Gastroesophageal sphincter (tissue), 4 donors: ENCODE results near the gene KDM6B. TPM values are rescaled to one million over a fixed set of nuclear protein-coding genes. Genes with fewer than 3 reads are reported as not detected.
A peak's percentile ranks its signal among the peaks of the same experiment; 100 is the strongest.

ENCODE experiments used
- ATAC-seq: fragments of 150-250 bp; one replicate; pipeline ENCODE4 v1.9.1; 2016; ENCODE audit warnings: mild to moderate bottlenecking, moderate library complexity
- H3K27ac ChIP-seq, 4 donors: fragments of 200-600 bp; sonication (generic) in 3 of 4; 1 replicate in 3 of 4; 2 replicates in 1 of 4; pipeline ENCODE4 v1.5.1; 2016 to 2019
- H3K27me3 ChIP-seq: fragments of 200-600 bp; sonication (generic); one replicate; pipeline ENCODE4 v1.5.1; 2019
- H3K36me3 ChIP-seq, 2 donors: fragments of 200-600 bp; sonication (generic); one replicate each; pipeline ENCODE4 v1.5.1; 2019; ENCODE audit warnings: control low read depth in 1 of 2
- H3K4me1 ChIP-seq, 3 donors: fragments of 200-600 bp; sonication (generic); 1 replicate in 2 of 3; 2 replicates in 1 of 3; pipeline ENCODE4 v1.5.1; 2016 to 2019; ENCODE audit warnings: control low read depth in 2 of 3
- H3K4me3 ChIP-seq, 2 donors: fragments of 200-600 bp; sonication (generic); one replicate each; pipeline ENCODE4 v1.5.1; 2019; ENCODE audit warnings: mild to moderate bottlenecking in 1 of 2, moderate library complexity in 1 of 2
- H3K9me3 ChIP-seq, 3 donors: fragments of 200-600 bp; sonication (generic); one replicate each; pipeline ENCODE4 v1.5.1; 2017 to 2019; ENCODE audit warnings: control low read depth in 2 of 3
- CTCF ChIP-seq, 4 experiments: fragments of 200-600 bp in 2 of 4; fragments of 450-650 bp in 2 of 4; sonication (generic) in 1 of 4; IDR thresholded peaks; one replicate each; pipeline ENCODE4 v1.5.1; 2017 to 2019; ENCODE audit warnings: antibody characterized with exemption in 4 of 4, mild to moderate bottlenecking in 2 of 4, moderate library complexity in 2 of 4
- EP300 ChIP-seq: sonication (generic); formaldehyde crosslinking; IDR thresholded peaks from one replicate; pipeline ENCODE4 v1.6.1; 2017; ENCODE audit warnings: antibody characterized with exemption, mild to moderate bottlenecking
- POLR2A ChIP-seq, 2 donors: fragments of 450-650 bp; IDR thresholded peaks; one replicate each; pipeline ENCODE4 v1.6.1; 2017; ENCODE audit warnings: antibody characterized with exemption in 2 of 2, mild to moderate bottlenecking in 2 of 2, moderate library complexity in 1 of 2
- POLR2AphosphoS5 ChIP-seq: sonication (generic); formaldehyde crosslinking; IDR thresholded peaks from one replicate; pipeline ENCODE4 v1.6.1; 2017; ENCODE audit warnings: antibody characterized with exemption
- WGBS, 2 donors: methylation state at CpG; one replicate each; pipeline ENCODE4 v1.1.5; 2018; ENCODE audit warnings: low coverage in 1 of 2; 5-methylcytosine and 5-hydroxymethylcytosine counted together
- total RNA-seq, 4 donors: library from RNA; depleted of rRNA; stranded (reverse); fragments of >200 nt; gene quantifications; one replicate each; pipeline ENCODE4 v1.1.0, GENCODE V29; 2016

Gene KDM6B
- total RNA-seq, 4 donors from 2014 or later: 5.7 to 16.2 (median 15.6) TPM

- H3K4me3 ChIP-seq: peak overlapping the region; percentile 68 to 84
- ATAC-seq: no peak
- no peaks in the 10 kb centered on the region for H3K27me3 ChIP-seq
- no CpG with 5 or more reads among the region's 17 CpGs for WGBS, 2 donors
- peaks cover 0 to 44% of the 10 kb centered on the region in 2 donors for H3K36me3 ChIP-seq
- peak overlapping the region; percentile 78 to 99 (median 94) for H3K27ac ChIP-seq
- H3K4me1 ChIP-seq: peaks cover 4 to 74% (median 29%) of the 10 kb centered on the region in 3 donors
- TF ChIP-seq EP300: no peak
- no peak for TF ChIP-seq POLR2AphosphoS5
- no peak for TF ChIP-seq CTCF (IDR thresholded peaks at IDR 0.05)
- TF ChIP-seq POLR2A (IDR thresholded peaks at IDR 0.05): no peak
- H3K9me3 ChIP-seq: no peaks in the 10 kb centered on the region
Observed at GRCh38 chr17:7843257-7843535, 9.2 kb downstream of the KDM6B start.

DNA sequence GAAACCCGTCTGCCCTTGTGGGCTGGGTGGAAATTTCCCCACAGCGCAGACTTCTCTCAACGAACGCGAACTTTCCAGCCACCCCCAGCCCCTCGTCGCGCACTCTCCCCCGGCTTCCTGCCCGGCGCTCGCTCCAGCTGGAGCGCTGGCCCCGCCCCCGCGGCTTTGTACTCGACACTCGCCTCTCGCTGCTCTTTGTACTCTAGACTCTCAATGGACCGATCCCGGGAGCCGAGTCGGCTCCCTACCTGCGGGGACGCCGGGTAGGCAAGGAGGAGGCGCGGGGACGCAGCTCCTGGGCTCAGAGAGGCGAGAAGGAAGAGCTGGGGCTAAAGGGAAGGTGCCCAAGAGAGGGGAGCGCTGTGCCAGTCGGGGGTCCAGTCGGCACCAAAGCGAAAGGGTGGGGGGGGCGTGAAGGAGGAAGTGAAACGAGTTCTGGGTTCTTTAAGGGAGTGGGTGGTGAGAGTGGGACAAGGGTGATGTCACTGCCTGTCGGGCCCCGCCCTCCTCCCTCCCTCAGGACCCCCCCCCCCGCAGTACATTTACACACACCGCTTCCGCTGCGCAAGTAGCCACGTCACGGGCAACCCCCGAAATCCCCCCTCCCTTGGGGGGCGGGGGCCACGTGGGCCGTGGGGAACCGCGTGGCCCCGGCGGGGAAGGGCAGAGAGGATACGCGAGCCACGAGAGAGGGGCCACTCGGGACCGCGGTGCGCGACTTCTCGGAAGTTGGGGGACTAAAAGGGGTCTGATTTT is 9.7 kb downstream of the KDM6B start:
- H3K36me3 ChIP-seq: peaks cover 0 to 49% of the 10 kb centered on the region in 2 donors
- H3K9me3 ChIP-seq: no peaks in the 10 kb centered on the region
- TF ChIP-seq EP300 (no peak), POLR2AphosphoS5 (peak; percentile 32), CTCF (IDR thresholded peaks at IDR 0.05) (no peak), POLR2A (IDR thresholded peaks at IDR 0.05) (peak in 1 of 2 donors; percentile 14)
- ATAC-seq: peak; percentile 8
- 0 to 1% methylated on average over 3 to 15 of the region's 61 CpGs for WGBS, 2 donors
- H3K4me3 ChIP-seq: peak overlapping the region; percentile 68 to 84
- no peaks in the 10 kb centered on the region for H3K27me3 ChIP-seq
- peak overlapping the region; percentile 78 to 99 (median 94) for H3K27ac ChIP-seq
- H3K4me1 ChIP-seq: peaks cover 4 to 69% (median 24%) of the 10 kb centered on the region in 3 donors

GRCh38 chr17:7844292-7845154 is 10.5 kb downstream of the KDM6B start:
- H3K27me3 ChIP-seq: no peaks in the 10 kb centered on the region
- peak overlapping the region; percentile 68 to 84 for H3K4me3 ChIP-seq
- TF ChIP-seq EP300 (no peak), POLR2AphosphoS5 (peak; percentile 60), POLR2A (IDR thresholded peaks at IDR 0.05) (peak; percentile 32 to 54)
- peaks cover 4 to 61% (median 16%) of the 10 kb centered on the region in 3 donors for H3K4me1 ChIP-seq
- peak overlapping the region; percentile 78 to 99 (median 94) for H3K27ac ChIP-seq
- peaks cover 0 to 58% of the 10 kb centered on the region in 2 donors for H3K36me3 ChIP-seq
- peak; percentile 82 for ATAC-seq
- WGBS, 2 donors: 0% methylated on average over 1 to 14 of the region's 71 CpGs
- H3K9me3 ChIP-seq: no peaks in the 10 kb centered on the region

- H3K36me3 ChIP-seq: peaks cover 0 to 58% of the 10 kb centered on the region in 2 donors
- no peak for ATAC-seq
- TF ChIP-seq EP300: no peak
- no peaks in the 10 kb centered on the region for H3K27me3 ChIP-seq
- peak overlapping the region; percentile 60 to 99 (median 94) for H3K27ac ChIP-seq
- peak overlapping the region in 1 of 2 donors; percentile 84 for H3K4me3 ChIP-seq
- peaks cover 4 to 51% (median 14%) of the 10 kb centered on the region in 3 donors for H3K4me1 ChIP-seq
- 64 to 84% methylated on average over 6 to 11 of the region's 15 CpGs for WGBS, 2 donors
- H3K9me3 ChIP-seq: no peaks in the 10 kb centered on the region
Observed at GRCh38 chr17:7845359-7846062, 11.5 kb downstream of the KDM6B start.

- peak overlapping the region in 3 of 4 donors; percentile 90 to 99 (median 98) for H3K27ac ChIP-seq
- H3K4me3 ChIP-seq: no peak overlapping the region
Observed at GRCh38 chr17:7846063-7846735, 12.2 kb downstream of the KDM6B start.

More at GRCh38 chr17:7846063-7846735, 12.2 kb downstream of the KDM6B start:
- no peaks in the 10 kb centered on the region for H3K9me3 ChIP-seq
- peaks cover 4 to 48% (median 10%) of the 10 kb centered on the region in 3 donors for H3K4me1 ChIP-seq
- WGBS, 2 donors: no CpG with 5 or more reads among the region's 22 CpGs
- ATAC-seq: no peak
- H3K36me3 ChIP-seq: peaks cover 0 to 61% of the 10 kb centered on the region in 2 donors
- TF ChIP-seq CTCF (IDR thresholded peaks at IDR 0.05) (no peak), EP300 (no peak), POLR2A (IDR thresholded peaks at IDR 0.05) (no peak), POLR2AphosphoS5 (no peak)
- H3K27me3 ChIP-seq: no peaks in the 10 kb centered on the region
